Mammary epithelial cell (primary cell): ENCODE data around the gene ZNF746.

ENCODE experiments used
- EZH2 ChIP-seq: IDR thresholded peaks from 2 replicates; pipeline ENCODE4 v1.6.1; 2012; ENCODE audit warnings: low read length, inconsistent platforms, borderline replicate concordance
- TF ChIP-seq, protein P1 (sequence below), 2 donors: IDR thresholded peaks in 1 of 2; conservative IDR thresholded peaks in 1 of 2; 2 replicates each; pipeline ENCODE4 v1.5.1; 2011 to 2012; ENCODE audit warnings: inconsistent platforms in 2 of 2, low read length in 2 of 2, mild to moderate bottlenecking in 2 of 2, control low read depth in 1 of 2, low read depth in 1 of 2; ENCODE audit not compliant: insufficient read depth in 1 of 2; ENCODE audit errors: extremely low read depth in 1 of 2

DNA sequence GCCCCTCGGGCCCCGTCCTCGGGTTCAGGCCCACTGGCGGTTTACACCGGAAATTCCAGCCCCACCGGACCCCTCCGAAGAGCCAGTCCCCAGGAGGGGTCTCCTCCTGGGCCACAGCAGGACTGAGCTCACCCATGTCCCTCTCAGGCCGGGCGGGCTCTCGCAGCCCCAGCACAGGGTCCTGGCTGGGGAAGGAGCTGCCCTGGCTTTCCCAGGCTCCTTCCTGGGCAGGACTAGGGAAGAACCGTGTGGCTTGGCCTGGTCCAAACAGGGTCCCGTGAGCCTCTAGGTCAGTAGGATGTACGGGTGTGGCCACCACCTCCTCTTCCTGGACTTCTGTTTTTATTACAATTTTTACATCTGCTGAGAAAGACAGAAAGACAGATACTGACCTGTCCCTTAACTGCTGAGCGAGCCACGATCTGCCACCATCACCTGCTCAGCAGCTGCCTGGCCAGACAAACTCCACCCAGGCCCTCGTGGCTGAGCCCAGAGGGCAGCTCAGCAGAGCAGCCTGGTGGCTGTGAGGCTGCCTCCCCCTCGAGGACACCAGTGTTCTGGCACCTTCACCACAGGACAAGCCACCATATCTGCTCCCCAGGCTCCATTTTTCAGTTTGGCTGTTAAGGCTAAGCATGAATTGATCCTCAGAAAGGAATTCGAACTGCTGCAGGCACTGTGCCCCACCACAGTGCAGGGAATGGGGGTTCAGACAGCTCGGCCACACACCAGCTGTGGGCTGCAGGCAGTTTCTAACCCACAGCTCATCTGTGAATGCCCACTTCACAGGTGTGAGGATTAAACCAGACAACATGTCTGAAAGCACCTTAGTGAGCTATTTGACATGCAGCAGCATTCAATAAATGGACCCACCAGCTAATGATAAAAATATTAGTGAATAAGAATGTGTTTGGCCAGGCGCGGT, 22.2 kb downstream of the ZNF746 start:
- TF ChIP-seq, protein P1, sequence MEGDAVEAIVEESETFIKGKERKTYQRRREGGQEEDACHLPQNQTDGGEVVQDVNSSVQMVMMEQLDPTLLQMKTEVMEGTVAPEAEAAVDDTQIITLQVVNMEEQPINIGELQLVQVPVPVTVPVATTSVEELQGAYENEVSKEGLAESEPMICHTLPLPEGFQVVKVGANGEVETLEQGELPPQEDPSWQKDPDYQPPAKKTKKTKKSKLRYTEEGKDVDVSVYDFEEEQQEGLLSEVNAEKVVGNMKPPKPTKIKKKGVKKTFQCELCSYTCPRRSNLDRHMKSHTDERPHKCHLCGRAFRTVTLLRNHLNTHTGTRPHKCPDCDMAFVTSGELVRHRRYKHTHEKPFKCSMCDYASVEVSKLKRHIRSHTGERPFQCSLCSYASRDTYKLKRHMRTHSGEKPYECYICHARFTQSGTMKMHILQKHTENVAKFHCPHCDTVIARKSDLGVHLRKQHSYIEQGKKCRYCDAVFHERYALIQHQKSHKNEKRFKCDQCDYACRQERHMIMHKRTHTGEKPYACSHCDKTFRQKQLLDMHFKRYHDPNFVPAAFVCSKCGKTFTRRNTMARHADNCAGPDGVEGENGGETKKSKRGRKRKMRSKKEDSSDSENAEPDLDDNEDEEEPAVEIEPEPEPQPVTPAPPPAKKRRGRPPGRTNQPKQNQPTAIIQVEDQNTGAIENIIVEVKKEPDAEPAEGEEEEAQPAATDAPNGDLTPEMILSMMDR (conservative IDR thresholded peaks at IDR 0.05 in 1 of 2, IDR thresholded peaks at IDR 0.05 in 1 of 2; ENCODE audit: extremely low read depth in 1 of 2, insufficient read depth in 1 of 2, low read depth in 1 of 2, low read length in 2 of 2): no peak
- no peak for TF ChIP-seq EZH2
